ENCODE data around the gene CFAP97.

CFAP97 gene

DNA sequence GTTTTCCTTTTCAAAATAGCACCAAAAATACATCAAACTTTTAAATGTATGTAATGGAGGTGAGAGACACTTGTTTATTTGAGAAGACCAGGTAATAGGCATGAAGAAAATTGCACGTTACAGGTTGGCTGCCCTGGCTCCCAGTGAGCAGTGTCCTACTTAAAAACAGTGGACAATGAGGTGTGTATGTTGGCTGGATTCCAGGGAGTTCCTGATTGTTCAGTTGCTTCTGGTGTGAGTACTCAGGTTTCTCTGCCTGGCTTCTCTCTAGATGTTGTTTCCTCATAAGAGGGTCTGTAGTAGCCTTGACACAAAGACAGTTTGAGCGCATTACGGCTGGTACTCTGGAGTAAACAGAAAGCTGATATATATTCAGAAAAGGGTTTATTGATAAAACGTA is 35.0 kb upstream of the CFAP97 start:
- no peak overlapping the region for H2AFZ ChIP-seq
- no peak overlapping the region for H3K4me2 ChIP-seq (ENCODE audit: low read length)
- H3K27me3 ChIP-seq (ENCODE audit: control insufficient read depth, insufficient read depth, low read length) = no peaks in the 10 kb centered on the region
- no peak overlapping the region for H3K4me3 ChIP-seq (ENCODE audit: low read depth, low read length)
- H3K4me1 ChIP-seq = no peaks in the 10 kb centered on the region
- no peaks in the 10 kb centered on the region for H3K36me3 ChIP-seq (ENCODE audit: control insufficient read depth, insufficient read depth, low read length)
- no peak overlapping the region for H3K27ac ChIP-seq
- H3K9ac ChIP-seq = no peak overlapping the region
- no peaks in the 10 kb centered on the region for H3K9me3 ChIP-seq (ENCODE audit: control insufficient read depth, low read length)
- TF ChIP-seq, protein P1, sequence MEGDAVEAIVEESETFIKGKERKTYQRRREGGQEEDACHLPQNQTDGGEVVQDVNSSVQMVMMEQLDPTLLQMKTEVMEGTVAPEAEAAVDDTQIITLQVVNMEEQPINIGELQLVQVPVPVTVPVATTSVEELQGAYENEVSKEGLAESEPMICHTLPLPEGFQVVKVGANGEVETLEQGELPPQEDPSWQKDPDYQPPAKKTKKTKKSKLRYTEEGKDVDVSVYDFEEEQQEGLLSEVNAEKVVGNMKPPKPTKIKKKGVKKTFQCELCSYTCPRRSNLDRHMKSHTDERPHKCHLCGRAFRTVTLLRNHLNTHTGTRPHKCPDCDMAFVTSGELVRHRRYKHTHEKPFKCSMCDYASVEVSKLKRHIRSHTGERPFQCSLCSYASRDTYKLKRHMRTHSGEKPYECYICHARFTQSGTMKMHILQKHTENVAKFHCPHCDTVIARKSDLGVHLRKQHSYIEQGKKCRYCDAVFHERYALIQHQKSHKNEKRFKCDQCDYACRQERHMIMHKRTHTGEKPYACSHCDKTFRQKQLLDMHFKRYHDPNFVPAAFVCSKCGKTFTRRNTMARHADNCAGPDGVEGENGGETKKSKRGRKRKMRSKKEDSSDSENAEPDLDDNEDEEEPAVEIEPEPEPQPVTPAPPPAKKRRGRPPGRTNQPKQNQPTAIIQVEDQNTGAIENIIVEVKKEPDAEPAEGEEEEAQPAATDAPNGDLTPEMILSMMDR (IDR thresholded peaks at IDR 0.05) = no peak
- H3K79me2 ChIP-seq = peaks cover 3% of the 10 kb centered on the region

DNA sequence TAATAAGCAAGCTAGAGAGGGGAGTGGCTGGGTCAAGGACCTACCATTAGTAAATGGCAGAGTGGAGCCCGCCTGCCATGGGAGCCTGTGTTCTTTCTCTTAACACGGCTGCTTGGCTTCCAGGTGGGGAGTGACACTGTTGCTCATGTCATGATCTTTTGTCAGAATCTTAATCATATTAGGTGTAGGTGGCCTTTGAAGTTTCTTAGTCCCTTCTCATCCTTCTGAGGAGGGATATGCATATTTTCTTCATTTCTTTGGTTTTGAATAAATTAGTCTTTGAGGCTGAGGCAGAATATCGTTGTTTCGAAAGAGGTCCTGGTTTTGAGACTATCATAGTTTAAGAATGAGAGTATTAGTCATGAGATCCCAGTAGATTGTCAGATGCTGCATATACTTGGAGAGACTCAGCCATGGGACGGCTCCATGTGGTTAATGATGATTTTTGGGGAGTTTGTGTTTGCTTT is 34.4 kb upstream of the CFAP97 start:
- TF ChIP-seq, protein P1 (IDR thresholded peaks at IDR 0.05) = no peak
- peaks cover 3% of the 10 kb centered on the region for H3K79me2 ChIP-seq
- H3K4me1 ChIP-seq = no peaks in the 10 kb centered on the region
- no peak overlapping the region for H3K4me3 ChIP-seq (ENCODE audit: low read depth, low read length)
- no peak overlapping the region for H3K4me2 ChIP-seq (ENCODE audit: low read length)
- no peaks in the 10 kb centered on the region for H3K9me3 ChIP-seq (ENCODE audit: control insufficient read depth, low read length)
- H3K36me3 ChIP-seq (ENCODE audit: control insufficient read depth, insufficient read depth, low read length) = no peaks in the 10 kb centered on the region
- H2AFZ ChIP-seq = no peak overlapping the region
- no peak overlapping the region for H3K9ac ChIP-seq
- H3K27me3 ChIP-seq (ENCODE audit: control insufficient read depth, insufficient read depth, low read length) = no peaks in the 10 kb centered on the region
- no peak overlapping the region for H3K27ac ChIP-seq

DNA sequence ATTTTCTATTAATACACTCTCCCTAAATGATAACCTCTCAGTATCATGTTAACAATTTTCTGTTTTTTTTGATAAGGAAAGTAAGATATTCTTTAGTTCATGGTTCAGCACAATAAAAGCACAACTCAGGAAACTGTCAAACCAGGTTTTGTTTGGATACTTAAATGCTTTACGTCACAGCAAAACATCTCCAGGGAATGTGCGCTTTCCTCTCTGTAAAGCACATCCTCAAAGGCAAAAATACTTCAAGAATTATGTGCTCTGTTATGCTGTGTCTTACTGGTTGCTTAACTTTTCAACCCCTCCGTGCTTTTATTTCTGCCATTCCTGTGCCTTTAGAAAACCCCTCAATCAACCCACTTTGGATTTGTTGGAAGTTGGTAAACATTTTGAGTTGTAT is 33.4 kb upstream of the CFAP97 start:
- peaks cover 3% of the 10 kb centered on the region for H3K79me2 ChIP-seq
- no peak overlapping the region for H2AFZ ChIP-seq
- H3K27me3 ChIP-seq (ENCODE audit: control insufficient read depth, insufficient read depth, low read length) = no peaks in the 10 kb centered on the region
- TF ChIP-seq, protein P1 (IDR thresholded peaks at IDR 0.05) = no peak
- no peaks in the 10 kb centered on the region for H3K36me3 ChIP-seq (ENCODE audit: control insufficient read depth, insufficient read depth, low read length)
- H3K9ac ChIP-seq = no peak overlapping the region
- H3K4me2 ChIP-seq (ENCODE audit: low read length) = no peak overlapping the region
- peak overlapping the region; percentile 42 for H3K27ac ChIP-seq
- H3K9me3 ChIP-seq (ENCODE audit: control insufficient read depth, low read length) = no peaks in the 10 kb centered on the region
- H3K4me3 ChIP-seq (ENCODE audit: low read depth, low read length) = no peak overlapping the region
- no peaks in the 10 kb centered on the region for H3K4me1 ChIP-seq

DNA sequence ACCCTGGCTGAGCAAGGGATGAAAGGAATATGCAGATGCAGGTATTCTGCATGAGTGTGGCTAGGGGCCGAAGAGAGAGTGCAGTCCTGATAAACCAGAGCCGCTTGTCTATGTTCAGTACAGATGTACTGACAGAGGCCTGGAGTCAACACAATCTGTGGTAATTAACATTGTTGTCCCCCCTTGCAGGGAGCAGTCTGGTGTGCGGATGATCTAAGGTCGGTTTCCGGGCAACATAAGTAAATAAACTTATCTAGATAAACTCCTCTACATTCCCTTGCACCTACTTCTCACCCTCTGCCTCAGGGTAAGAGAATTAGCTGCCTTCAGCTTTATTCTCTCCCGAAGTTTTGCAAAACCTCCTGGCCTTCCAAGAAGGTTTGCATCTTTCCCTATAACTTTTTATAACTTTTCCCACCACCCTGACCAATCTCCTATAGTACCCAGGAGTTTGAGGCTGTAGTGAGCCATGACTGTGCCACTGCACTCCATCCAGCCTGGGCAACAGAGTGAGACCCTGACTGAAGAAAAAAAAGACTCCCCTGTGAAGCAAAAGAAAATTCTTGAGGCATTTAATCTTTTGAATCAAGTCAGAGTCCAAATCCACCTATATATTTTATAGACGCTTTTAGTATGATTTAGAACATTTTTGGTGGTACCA is 32.2 kb upstream of the CFAP97 start:
- Histone ChIP-seq H3K27me3 (ENCODE audit: control insufficient read depth, insufficient read depth, low read length) (no peaks in the 10 kb centered on the region), H3K79me2 (peaks cover 3% of the 10 kb centered on the region), H3K27ac (no peak overlapping the region), H3K4me3 (ENCODE audit: low read depth, low read length) (no peak overlapping the region), H3K36me3 (ENCODE audit: control insufficient read depth, insufficient read depth, low read length) (no peaks in the 10 kb centered on the region), H3K4me2 (ENCODE audit: low read length) (no peak overlapping the region), H3K9me3 (ENCODE audit: control insufficient read depth, low read length) (no peaks in the 10 kb centered on the region), H3K4me1 (no peaks in the 10 kb centered on the region), H3K9ac (no peak overlapping the region), H2AFZ (no peak overlapping the region)
- TF ChIP-seq, protein P1 (IDR thresholded peaks at IDR 0.05) = no peak
